A673 (cell line): ENCODE data around the gene PNPLA1. TPM values are rescaled to one million over a fixed set of nuclear protein-coding genes. Genes with fewer than 3 reads are reported as not detected.

Experiments used
- BruUV-seq: library from RNA; stranded (reverse); fragments of 400-500 nt; replicated peaks from 2 replicates; lab custom pipeline; 2021; lab: Mats Ljungman, UMichigan
- CTCF ChIA-PET: fragments of 300-600 bp; sonication (Branson Sonifier 250); formaldehyde crosslinking; loops from one replicate; lab custom pipeline; 2022; ENCODE audit warnings: antibody characterized with exemption; lab: Charles Lee
- POLR2A ChIA-PET: fragments of 300-600 bp; sonication (Branson Sonifier 250); formaldehyde crosslinking; loops from one replicate; lab custom pipeline; 2022; ENCODE audit warnings: antibody characterized with exemption; ENCODE audit not compliant: low non-redundant PET; lab: Charles Lee
- DNase-seq: peaks from one replicate; pipeline ENCODE4 v3.0.0-alpha.2; 2015; ENCODE audit warnings: low spot score
- H3K27ac ChIP-seq: fragments of 200-600 bp; sonication (generic); 2 replicates; pipeline ENCODE4 v1.5.1; 2016; ENCODE audit warnings: mixed run types, low read depth, mild to moderate bottlenecking, mixed read lengths, antibody characterized with exemption, low read length; ENCODE audit not compliant: poor library complexity, severe bottlenecking
- H3K27me3 ChIP-seq: fragments of 200-600 bp; sonication (generic); replicated peaks from 2 replicates; pipeline ENCODE4 v1.6.1; 2017; ENCODE audit warnings: mixed run types, low read depth, mild to moderate bottlenecking, mixed read lengths, antibody characterized with exemption, low read length; ENCODE audit not compliant: insufficient read depth, poor library complexity
- H3K36me3 ChIP-seq: fragments of 200-600 bp; sonication (generic); 2 replicates; pipeline ENCODE4 v1.6.1; 2016; ENCODE audit warnings: mixed run types, mild to moderate bottlenecking, mixed read lengths, antibody characterized with exemption, low read length; ENCODE audit not compliant: insufficient read depth, poor library complexity, severe bottlenecking
- H3K4me1 ChIP-seq: fragments of 200-600 bp; sonication (generic); 2 replicates; pipeline ENCODE4 v1.6.1; 2017; ENCODE audit warnings: mixed run types, mild to moderate bottlenecking, mixed read lengths, antibody characterized with exemption, low read length; ENCODE audit not compliant: insufficient read depth, poor library complexity, severe bottlenecking
- H3K4me3 ChIP-seq: fragments of 200-600 bp; sonication (generic); 2 replicates; pipeline ENCODE4 v1.5.1; 2016; ENCODE audit warnings: low read depth, mixed run types, mild to moderate bottlenecking, mixed read lengths, low read length; ENCODE audit not compliant: poor library complexity, severe bottlenecking
- H3K9me3 ChIP-seq: fragments of 200-600 bp; sonication (generic); 2 replicates; pipeline ENCODE4 v1.6.1; 2016; ENCODE audit warnings: mixed run types, low read depth, mild to moderate bottlenecking, mixed read lengths, antibody characterized with exemption, low read length; ENCODE audit not compliant: poor library complexity, severe bottlenecking
- EZH2 ChIP-seq: fragments of 200-600 bp; sonication (generic); IDR thresholded peaks from 2 replicates; pipeline ENCODE4 v1.6.1; 2017; ENCODE audit warnings: borderline replicate concordance, low read depth, mild to moderate bottlenecking, mixed read lengths, antibody characterized with exemption, low read length; ENCODE audit not compliant: poor library complexity, severe bottlenecking
- intact Hi-C: fragments of 100-400 bp; cut with micrococcal nuclease; formaldehyde crosslinking; loops from one replicate; pipeline ENCODE4 v1.10.0; 2022; ENCODE audit not compliant: unreplicated experiment
- total RNA-seq: library from RNA; stranded (reverse); gene quantifications from 2 replicates; pipeline ENCODE4 v1.2.3, GENCODE V29; 2021
- TF ChIP-seq, protein P1 (sequence below): fragments of 300-800, 200-600 bp; sonication (generic); conservative IDR thresholded peaks from 2 replicates; pipeline ENCODE4 v1.5.1; 2017; ENCODE audit warnings: low read depth, mild to moderate bottlenecking, antibody characterized with exemption, low read length, moderate library complexity, mixed read lengths

PNPLA1 gene
- total RNA-seq, 1 experiment from 2014 or later = 0.26 TPM

DNA sequence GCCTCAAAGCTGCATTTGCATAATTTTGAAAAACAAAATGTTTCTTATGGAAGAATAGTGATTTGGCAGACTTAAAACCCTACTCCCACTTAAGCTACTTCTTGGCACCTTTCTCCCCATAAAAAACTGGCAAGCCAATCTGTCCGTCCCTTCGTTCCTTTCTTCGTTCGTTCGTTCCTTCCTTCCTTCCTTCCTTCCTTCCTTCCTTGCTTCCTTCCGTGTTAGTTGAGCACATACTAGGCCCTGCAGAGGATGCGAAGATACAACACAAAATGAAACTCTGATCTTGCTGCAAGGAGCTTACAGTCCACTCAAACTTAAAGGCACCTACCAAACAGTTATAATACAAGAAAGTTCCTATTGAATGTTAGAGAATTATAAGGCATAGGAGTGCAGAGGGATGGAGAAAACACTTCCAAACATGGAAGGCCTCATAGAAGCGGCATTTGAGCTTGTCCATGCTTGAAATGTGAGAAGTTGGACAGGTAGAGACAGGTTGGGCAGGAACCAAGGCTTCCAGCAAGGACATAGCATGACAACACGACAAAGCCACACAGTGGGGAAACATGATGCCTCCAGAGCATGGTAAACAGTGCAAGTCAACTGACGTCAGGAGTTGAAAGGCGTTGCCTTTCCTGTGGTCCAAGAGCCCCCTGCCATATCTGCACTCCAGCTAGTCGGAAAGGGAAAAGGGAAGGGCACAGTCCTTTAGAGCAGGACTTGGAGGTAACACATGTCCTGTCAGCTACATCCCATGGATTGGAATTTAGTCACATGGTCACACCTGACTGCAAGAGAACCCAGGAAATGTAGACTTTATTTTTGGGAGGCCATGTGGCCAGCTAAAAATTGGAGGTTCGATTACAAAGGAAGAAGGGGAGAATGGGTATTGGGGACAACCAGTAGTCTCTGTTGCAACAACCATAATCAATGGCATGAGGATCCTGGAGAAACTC lies 7.0 kb downstream of the PNPLA1 start:
- no TSS peak for BruUV-seq
- TF ChIP-seq EZH2 = no peak
- TF ChIP-seq, protein P1, sequence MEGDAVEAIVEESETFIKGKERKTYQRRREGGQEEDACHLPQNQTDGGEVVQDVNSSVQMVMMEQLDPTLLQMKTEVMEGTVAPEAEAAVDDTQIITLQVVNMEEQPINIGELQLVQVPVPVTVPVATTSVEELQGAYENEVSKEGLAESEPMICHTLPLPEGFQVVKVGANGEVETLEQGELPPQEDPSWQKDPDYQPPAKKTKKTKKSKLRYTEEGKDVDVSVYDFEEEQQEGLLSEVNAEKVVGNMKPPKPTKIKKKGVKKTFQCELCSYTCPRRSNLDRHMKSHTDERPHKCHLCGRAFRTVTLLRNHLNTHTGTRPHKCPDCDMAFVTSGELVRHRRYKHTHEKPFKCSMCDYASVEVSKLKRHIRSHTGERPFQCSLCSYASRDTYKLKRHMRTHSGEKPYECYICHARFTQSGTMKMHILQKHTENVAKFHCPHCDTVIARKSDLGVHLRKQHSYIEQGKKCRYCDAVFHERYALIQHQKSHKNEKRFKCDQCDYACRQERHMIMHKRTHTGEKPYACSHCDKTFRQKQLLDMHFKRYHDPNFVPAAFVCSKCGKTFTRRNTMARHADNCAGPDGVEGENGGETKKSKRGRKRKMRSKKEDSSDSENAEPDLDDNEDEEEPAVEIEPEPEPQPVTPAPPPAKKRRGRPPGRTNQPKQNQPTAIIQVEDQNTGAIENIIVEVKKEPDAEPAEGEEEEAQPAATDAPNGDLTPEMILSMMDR = no peak
- intact Hi-C loops = no loop called here
- no peaks in the 10 kb centered on the region for H3K9me3 ChIP-seq
- no peaks in the 10 kb centered on the region for H3K4me1 ChIP-seq
- no peaks in the 10 kb centered on the region for H3K27me3 ChIP-seq
- no peak overlapping the region for H3K4me3 ChIP-seq
- CTCF ChIA-PET = no interaction called here
- no peak overlapping the region for H3K27ac ChIP-seq
- DNase-seq = no peak
- no peaks in the 10 kb centered on the region for H3K36me3 ChIP-seq
- POLR2A ChIA-PET = no interaction called here

DNA sequence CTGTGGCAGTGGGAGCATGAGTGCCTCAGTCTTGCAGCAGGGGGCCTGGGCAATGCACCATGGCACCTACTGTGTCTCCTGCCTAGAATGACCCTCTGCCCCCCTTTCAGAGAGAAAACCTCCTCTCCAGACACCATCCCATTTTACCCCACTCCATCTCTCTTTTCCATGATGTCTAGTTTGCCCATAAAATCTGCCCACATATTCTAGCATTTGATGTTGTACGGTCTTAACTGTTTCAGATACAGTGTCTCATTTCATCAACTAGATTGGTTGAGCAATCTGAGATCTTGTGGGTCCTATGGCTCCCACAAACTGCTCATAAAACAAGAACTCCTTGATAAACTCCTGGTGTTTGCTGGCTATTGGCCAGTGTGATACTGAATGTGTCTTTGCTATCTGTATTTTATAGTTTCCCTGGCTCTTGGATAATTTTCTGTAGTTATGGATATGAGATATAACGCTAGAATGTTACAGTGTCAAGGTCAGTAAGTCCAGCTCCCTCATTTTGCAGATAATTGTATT lies 8.1 kb downstream of the PNPLA1 start:
- intact Hi-C loops = no loop called here
- POLR2A ChIA-PET = no interaction called here
- CTCF ChIA-PET = no interaction called here
- Histone ChIP-seq H3K36me3 (no peaks in the 10 kb centered on the region), H3K4me3 (no peak overlapping the region), H3K4me1 (no peaks in the 10 kb centered on the region), H3K9me3 (no peaks in the 10 kb centered on the region), H3K27ac (no peak overlapping the region), H3K27me3 (no peaks in the 10 kb centered on the region)
- TF ChIP-seq EZH2 = no peak
- TF ChIP-seq, protein P1 = no peak
- DNase-seq = no peak
- no TSS peak for BruUV-seq

DNA sequence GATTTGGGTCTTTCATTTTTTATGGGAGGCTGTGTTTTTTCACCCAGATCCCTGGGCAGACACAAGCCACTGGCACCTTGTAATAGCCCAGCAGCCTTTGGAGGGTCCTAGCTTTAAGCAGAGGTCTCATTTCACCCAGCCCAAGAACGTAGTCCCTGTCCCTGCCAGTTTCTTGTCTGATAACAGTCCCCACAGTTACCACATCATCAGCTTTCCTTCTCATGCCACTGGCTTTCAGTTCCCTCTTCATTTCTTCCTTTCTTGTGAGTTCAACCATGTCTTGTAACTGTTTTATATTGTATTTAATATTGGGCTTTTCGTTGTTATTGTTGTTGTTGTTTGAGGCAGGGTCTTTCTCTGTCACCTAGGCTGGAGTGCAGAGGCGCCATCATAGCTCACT lies 10.6 kb downstream of the PNPLA1 start:
- TF ChIP-seq EZH2 = no peak
- TF ChIP-seq, protein P1 = no peak
- Histone ChIP-seq H3K27me3 (peaks cover 23% of the 10 kb centered on the region), H3K27ac (no peak overlapping the region), H3K9me3 (no peaks in the 10 kb centered on the region), H3K4me3 (no peak overlapping the region), H3K36me3 (no peaks in the 10 kb centered on the region), H3K4me1 (no peaks in the 10 kb centered on the region)
- CTCF ChIA-PET = no interaction called here
- BruUV-seq = no TSS peak
- no peak for DNase-seq
- POLR2A ChIA-PET = no interaction called here
- intact Hi-C loops = no loop called here
